Spleen (tissue), 7 donors: Measurements from ENCODE around the gene PODXL2.

Source experiments
- CTCF ChIP-seq, 11 experiments: fragments of 200-600 bp in 7 of 11; fragments of 450-650 bp in 4 of 11; sonication (generic) in 4 of 11; IDR thresholded peaks in 8 of 11; conservative IDR thresholded peaks in 3 of 11; 1 replicate in 7 of 11; 2 replicates in 4 of 11; pipeline versions ENCODE4 v1.4.0 to v1.8.0; 2016 to 2021; ENCODE audit warnings: antibody characterized with exemption in 11 of 11, inconsistent platforms in 4 of 11, mild to moderate bottlenecking in 1 of 11
- POLR2A ChIP-seq, 3 donors: fragments of 450-650 bp; IDR thresholded peaks; one replicate each; pipeline ENCODE4 v1.5.1; 2017; ENCODE audit warnings: antibody characterized with exemption in 3 of 3, mild to moderate bottlenecking in 1 of 3
- POLR2AphosphoS5 ChIP-seq, 3 donors: sonication (generic); formaldehyde crosslinking; IDR thresholded peaks; one replicate each; pipeline ENCODE4 v1.5.1; 2017; ENCODE audit warnings: antibody characterized with exemption in 3 of 3
- donor health status: DM: no; HTN: no; CAD: no; lungs with moderate emphysema.
- donor health status: DM: no; HTN: no; CAD: no.
- donor health status: DM: no; HTN: no; CAD: no.

DNA sequence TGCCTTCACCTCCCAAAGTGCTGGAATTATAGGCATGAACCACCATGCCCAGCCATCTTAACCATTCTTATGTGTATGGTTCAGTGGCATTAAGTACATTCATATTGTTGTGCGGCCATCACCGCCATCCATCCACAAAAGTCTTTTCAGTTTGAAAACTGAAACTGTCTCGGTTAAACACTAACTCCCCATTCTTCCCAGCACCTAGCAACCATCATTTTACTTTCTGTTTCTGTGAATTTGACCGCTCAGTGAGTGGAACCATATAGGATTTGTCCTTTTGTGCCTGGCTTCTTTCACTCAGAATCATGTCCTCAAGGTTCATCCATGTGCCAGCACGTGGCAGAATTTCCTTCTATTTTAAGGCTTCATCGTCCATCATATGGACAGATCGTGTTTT, 24.9 kb upstream of the PODXL2 start:
- TF ChIP-seq CTCF (IDR thresholded peaks at IDR 0.05 in 8 of 11, conservative IDR thresholded peaks at IDR 0.05 in 3 of 11) (no peak), POLR2A (IDR thresholded peaks at IDR 0.05) (no peak), POLR2AphosphoS5 (IDR thresholded peaks at IDR 0.05) (no peak)
